T-helper 9 cell (primary cell): ENCODE results near the gene HTR3B.
"Not testable (repeated sequence)": the region's sequence is repeated elsewhere in the genome, so short reads cannot be mapped to it uniquely, and the experiment has no call there.

Source experiments
- DNase-seq: peaks from one replicate; pipeline ENCODE4 v3.0.0-alpha.2; 2020

HTR3B gene

DNA sequence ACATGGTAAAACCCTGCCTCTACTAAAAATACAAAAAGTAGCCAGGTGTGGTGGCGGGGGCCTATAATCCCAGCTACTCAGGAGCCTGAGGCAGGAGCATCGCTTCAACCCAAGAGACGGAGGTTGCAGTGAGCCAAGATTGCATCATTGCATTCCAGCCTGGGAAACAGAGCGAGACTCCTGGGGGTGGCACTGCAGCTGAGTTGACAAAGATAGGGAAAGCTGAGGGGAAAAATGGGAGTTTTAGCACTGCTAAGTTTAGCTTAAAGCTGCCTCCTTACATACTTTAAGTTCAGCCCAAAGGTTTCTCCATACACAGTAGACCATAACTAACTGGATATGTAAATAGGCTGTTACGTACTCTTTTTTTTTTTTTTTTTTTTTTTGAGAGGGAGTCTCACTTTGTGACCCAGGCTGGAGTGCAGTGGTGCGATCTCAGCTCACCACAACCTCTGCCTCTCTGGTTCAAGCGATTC is 20.2 kb upstream of the HTR3B start:
- no peak for DNase-seq

DNA sequence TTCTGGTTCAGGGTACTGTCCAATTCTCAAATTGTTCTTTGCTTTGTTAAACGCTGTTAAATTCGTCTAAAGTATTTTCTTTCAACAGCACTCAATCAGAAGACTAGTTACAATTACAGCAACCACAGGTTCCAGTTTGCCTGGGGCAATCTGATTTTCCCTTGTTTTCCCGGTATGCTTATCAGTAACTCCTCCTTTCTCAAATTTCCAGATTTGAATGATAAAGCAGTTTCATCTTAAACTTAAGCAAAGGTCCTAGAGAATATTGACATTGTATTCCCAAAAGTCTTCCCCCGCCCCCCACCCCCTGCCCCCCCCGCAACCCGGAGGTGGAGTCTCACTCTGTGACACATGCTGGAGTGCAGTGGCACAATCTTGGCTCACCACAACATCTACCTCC is 18.7 kb upstream of the HTR3B start:
- DNase-seq, result no peak

DNA sequence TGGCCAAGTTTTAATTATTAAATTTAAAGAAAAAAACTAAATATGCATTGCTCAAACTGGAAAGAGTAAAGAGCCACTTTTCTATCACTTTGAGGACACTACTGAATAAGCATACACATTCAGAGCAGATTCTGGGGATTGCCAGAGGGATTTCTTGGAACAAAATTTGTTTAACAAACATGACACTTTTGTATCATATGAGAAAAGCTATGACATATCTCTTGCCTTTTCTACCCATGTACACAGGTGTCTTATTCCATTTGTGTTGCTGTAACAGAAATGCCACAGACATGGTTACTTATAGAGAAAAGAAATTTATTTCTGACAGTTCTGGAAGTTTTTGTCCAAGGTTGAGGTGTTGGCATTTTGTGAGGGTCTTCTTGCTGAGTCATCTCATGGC is 15.7 kb upstream of the HTR3B start:
- DNase-seq, result no peak

DNA sequence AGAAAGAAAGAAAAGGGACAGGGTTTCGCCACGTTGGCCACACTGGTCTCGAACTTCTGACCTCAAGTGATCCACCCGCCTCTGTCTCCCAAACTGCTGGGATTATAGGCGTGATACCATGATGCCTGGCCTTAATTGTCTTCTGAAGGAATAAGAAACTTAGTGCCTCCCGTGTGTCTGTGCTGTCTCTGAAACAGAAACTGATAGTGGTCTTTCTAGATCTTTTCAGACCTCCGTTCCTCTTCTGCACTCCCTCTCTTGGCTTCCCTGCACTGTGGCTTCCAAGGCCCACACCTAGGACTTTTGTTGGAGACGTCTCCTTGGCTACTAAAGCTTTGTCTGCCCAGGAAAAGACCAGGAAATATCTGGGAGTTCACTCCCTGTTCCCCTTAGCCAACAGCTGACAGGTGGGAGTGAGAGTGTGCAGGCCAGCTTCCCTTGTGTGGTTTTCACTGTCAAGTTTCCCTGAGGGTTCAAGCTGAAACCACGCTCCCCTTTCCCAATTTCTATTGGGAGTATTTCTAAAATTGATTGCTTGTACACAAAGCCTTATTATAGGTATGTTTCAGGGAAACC is 10.1 kb upstream of the HTR3B start:
- DNase-seq, result no peak

DNA sequence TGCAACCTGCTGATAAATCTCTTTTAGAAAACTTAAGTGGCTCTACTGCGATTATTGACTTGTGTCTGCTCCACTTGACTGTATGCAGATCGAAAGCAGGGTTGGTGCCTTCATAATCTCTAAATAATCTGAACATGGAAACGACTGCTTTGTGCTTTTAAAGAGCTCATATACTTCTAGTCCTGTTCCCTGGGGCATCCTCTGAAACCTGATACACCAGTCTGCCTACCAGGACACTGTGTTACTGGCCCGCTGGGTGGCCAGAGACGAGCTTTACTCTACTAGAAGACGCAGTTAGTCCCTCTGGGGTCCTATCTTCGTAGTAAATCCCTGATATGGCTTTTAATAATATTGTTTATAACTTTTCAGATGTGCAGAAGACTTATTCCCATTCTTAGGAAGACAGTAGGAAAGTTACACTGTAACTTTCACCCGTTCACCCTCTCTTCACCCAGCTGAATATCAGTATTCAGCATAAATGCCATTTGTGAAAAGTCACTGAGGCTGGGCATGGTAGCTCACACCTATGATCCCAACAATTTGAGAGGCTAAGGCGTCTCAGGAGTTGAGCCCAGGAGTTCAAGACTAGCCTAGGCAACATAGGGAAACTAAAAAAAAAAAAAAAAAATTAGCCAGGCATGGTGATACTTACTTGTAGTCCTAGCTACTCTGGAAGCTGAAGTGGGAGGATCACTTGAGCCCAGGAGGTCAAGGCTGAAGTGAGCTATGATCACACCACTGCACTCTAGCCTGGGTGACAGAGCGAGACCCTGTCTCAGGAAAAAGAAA is 9.0 kb upstream of the HTR3B start:
- DNase-seq, result no peak

DNA sequence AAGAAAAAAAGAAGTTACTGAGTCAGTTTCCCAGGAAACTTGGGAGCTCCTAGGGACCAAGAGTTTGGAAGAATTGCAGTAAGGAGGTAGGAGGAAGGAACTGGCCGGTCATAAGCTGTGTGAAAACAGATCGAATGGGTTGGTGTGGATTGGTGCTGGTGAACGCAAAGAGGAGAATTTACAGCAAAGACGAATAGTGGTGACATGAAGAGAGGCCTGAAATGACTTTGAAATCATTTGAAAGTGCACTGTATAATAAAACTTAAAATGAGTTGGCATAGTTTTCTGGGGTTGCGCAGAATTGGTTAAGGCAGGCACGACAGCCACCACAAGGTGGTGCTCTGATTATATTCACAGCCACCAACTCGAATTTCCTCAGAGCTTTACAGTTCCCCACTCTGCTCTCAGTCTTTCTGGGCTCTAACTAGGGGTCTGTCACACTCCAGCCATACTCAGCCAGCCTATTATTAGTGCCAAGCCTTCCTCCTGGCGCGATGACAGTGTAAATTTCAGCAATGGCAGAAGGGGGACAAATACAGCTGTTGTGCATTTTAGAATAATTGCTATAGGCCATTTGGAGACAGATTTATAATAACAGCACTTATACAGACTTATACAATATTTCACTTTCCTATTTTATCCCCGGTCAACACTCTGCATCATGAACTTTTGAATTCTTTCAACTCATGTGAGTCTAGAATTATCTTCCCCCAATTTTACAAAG is 8.3 kb upstream of the HTR3B start:
- DNase-seq, result peak; percentile 8

DNA sequence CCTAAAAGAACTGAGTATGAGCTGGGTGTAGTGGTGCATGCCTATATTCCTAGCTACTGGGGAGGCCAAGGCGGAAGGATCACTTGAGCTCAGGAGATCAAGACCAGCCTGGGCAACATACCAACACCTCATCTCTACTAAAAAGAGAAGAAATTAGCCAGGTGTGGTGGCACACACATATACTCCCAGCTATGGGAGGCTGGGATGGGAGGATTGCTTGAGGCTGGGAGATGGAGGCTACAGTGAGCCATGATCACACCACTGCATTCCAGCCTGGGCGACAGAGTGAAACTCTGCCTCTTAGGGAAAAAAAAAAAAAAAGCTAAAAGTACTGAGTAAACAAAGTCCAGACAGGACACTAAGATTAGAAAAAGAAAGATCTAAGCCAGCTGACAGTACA is 3.5 kb upstream of the HTR3B start:
- no peak for DNase-seq

DNA sequence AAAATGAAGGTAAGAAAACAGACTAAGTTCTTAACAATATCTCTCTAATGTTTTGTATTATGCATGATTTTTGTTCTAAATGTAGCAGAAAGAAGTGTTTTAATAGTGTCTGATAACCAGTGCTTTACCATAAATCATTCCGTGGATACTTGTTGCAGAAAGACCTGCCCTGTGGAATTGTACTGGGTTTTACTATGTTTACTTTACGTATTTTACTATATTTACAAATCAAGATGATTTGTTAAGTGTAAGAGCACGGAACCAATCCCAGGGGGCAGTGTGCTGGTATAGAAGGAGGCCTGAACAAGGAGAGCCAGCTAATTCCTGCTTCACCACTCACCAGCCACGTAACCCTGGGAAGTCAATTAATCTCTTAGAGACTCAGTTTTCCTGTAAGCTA is 1.4 kb downstream of the HTR3B start:
- DNase-seq, result no peak

DNA sequence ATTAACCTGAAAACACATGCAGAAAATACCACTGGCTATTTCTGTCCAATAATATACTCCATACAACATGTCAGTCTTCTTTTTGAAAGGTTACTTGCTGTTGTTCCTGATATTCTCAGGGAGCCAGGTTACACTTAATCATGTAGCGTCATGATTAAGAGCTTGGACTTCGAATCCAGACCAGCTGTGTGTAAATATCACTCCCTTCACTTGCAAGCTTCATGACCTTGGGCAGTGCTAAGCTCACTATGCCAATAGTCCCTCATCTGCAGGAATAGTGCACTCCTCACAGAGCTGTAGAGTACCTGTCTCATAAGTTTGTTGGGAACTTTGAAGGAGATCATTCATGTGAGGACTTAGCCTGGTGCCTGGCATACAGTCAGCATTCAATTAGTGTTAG is 1.9 kb downstream of the HTR3B start:
- DNase-seq, result no peak

DNA sequence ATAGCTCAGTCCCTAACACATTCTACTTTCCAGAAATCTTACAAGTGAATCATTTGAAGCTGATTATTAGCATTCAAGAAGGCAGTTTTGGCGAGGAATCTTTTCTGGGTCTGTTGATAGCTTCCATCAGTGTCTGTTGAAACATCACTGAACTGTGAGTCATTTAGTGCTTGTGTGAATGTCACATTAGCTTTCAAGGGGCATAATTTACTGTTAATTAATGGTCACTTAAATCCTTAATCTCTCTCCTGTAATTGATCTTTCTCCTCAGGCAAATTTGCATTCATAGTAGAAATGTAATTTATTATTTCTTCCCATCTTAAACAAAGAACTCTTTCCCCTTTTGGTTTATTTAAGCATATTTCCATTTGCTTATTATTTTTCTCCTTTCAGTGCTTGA is 2.6 kb downstream of the HTR3B start:
- no peak for DNase-seq

DNA sequence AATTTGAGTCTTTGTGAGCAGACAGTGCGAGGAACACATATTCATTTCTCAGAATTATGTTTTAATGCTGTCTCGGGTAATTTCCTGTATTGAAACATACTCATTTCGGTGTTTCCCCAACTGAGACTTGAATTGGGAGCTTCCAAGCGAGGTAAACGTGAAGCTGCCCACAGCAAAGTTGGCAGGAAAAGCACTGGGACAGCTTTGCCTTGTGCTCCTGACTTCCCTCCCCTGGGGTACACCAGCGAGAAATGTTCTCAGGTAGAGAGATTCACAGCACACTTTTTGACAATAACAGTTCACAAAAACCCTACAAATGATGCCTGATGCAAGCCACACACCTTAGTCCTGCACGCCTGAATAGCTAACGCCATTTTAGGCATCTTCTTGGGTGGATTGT is 3.1 kb downstream of the HTR3B start:
- no peak for DNase-seq

DNA sequence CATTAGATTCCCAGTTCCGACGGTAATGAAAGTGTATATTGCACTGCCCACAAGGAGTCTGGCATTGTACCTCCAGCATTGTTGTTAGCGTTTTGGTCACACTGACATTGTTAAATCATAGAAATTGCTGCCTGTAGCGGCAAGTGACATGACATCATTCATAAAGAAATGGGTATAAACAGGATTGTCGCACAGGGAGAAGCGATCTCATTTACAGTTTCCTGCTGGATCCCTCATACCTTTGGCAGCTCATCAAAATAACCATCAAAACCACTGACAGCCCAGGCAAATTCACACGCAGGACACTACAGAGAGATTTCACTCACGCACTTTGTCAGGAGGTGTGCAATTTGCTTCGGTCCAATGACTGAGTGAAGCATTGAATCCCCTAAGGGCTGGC is 3.5 kb downstream of the HTR3B start:
- DNase-seq, result no peak

DNA sequence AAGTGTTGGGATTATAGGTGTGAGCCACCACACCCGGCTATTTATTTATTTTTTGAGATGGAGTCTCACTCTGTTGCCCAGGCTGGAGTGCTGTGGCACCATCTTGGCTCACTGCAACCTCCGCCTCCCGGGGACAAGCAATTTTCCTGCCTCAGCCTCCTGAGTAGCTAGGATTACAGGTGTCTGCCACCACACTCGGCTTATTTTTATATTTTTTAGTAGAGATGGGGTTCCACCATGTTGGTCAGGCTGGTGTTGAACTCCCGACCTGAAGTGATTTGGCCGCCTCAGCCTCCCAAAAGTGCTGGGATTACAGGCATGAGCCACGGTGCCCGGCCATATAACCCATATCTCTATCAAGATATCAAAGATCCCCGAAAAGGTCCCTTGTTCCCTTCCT is 6.9 kb downstream of the HTR3B start:
- DNase-seq, result not testable (repeated sequence)

DNA sequence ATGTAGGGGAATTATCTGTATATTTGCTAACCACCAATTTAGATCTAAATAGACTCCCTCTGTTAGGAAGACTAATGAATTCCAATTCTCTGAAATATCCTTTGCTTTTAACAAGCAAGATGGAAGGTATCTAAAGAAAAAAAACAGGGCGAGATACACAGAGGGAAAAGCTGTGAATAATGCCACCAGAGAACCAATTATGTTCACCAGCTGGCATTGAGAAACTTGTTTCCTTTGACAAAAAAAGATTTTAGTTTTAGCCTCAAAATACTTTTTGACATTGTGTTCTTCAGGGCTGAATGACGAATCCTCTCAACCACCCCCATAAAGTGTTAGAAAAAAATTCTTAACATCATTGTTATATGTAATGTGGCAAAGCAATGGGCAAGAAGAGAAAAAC is 19.0 kb downstream of the HTR3B start:
- DNase-seq, result no peak

DNA sequence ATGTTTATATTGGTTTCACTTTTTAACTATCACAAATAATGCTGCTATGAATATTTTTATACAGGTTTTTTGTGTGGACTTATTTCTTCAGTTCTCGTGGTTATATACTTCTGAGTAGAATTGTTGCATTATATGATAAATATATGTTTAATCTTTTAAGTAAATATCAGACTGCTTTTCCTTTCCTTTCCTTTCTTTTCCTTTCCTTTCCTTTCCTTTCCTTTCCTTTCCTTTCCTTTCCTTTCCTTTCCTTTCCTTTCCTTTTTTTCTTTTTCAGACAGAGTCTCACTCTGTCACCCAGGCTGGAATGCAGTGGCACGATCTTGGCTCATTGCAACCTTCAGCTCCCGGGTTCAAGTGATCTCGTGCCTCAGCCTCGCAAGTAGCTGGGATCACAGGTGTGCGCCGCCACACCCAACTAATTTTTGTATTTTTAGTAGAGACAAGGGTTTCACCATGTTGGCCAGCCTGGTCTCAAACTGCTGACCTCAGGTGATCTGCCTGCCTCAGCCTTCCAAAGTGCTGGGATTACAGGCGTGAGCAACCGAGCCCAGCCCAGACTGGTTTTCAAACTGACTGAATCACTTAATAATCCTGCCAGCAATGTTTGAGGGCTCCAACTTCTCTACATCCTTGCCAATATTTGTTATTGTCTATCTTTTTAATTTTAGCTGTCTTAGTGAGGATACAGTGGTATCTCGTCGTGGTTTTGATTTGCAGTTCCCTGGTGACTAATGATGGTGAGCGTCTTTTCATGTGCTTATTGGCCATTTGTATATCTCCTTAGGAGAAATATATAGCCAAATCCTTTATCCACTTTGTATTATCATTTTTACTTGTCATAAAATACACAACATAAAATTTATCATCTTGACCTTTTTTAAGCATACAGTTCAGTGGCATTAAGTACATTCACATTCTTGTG is 21.9 kb downstream of the HTR3B start:
- DNase-seq, result no peak

DNA sequence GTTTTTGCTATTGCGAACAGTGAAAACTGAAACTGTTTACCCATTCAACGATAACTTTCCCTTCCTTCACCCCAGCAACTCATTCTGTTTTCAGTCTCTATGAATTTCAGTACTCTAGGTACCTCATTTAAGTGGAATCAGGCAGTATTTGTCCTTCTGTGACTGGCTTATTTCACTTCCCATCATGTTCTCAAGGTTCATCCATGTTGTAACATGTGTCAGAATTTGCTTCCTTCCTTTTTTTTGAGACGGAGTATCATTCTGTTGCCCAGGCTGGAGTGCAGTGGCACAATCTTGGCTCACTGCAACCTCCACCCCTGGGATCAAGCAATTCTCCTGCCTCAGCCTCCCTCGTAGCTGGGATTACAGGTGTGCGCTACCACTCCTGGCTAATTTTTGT is 23.7 kb downstream of the HTR3B start:
- no peak for DNase-seq

DNA sequence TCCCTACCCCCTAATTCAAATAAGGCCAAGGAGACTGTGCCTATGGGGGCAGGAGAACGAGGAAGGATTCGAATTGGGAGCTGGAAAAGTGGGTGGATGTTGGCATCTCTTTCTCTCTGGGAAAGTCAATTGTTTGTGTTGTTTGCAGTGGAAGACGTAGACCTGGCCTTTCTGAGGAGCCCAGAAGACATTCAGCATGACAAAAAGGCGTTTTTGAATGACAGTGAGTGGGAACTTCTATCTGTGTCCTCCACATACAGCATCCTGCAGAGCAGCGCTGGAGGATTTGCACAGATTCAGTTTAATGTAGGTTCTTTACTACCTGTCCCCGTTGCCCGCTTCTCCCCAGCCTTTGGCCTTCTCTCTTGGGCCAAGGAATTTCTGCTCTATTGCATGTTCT is 28.2 kb downstream of the HTR3B start:
- DNase-seq, result no peak

DNA sequence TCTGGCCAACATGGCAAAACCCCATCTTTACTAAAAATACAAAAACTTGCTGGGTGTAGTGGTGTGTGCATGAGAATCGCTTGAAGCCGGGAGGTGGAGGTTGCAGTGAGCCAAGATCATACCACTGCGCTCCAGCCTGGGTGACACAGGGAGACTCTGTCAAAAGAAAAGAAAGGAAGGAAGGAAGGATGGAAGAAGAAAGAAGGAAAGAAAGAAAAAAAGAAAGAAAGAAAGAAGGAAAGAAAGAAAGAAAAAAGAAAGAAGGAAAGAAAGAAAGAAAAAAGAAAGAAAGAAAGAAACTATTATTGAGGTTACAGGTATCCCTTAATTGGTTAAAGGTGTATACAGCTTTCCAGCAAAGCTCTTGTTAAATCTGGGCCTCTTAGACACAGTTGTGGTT is 29.6 kb downstream of the HTR3B start:
- not testable (repeated sequence) for DNase-seq

DNA sequence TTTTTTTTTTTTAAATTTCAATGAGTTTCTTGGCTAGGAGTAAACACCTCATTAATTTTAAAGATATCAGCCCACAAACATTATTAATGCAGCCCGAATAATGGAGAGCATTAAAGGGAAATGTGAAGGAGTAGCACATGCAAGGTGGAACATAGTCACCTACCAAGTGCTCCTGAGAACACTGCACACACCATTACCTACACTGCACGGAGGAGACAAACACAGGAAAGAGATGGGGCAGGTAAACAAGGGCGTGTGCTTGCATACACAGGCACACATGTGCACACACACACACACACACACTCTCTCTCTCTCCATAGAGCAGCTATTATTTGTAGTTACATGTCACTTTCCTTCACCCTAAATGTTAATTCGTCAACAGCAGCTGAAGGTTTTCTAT is 30.2 kb downstream of the HTR3B start:
- no peak for DNase-seq

DNA sequence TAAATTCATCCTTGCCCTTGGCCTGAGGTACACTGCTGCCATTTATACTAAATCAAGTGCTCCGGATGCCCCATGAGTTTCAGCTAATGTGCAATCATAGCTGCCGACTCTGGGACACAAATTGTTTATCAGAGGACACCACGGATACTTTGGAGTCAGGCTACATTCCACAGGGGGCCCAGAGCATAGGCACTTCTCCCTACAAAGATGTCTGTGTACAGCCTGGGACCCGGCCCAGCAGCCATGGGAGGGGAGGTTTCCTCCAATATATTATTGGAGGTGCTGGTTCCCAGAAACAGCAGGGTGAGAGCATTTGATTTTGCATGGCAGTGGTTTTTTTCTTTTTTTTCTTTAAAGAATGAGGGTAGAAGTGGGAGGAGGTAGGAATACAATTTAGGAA is 31.3 kb downstream of the HTR3B start:
- DNase-seq, result no peak

DNA sequence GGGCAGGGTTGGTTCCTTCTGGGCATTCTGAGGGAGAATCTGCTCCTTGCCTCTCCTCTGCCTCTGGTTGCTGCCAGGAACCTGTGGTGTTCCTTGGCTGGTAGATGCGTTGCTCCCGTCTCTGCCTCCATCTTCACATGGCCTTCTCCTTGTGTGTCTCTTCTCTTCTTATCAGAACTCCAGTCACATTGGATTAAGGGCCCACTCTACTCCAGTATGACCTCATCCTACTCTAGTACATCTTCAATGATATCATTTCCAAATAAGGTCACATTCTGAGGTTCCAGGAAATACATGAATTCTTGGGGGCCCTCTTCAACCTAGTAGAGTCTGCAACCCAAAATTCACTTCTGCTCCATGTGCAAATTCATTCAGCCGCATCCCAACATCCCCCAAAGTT is 33.3 kb downstream of the HTR3B start:
- DNase-seq, result no peak

DNA sequence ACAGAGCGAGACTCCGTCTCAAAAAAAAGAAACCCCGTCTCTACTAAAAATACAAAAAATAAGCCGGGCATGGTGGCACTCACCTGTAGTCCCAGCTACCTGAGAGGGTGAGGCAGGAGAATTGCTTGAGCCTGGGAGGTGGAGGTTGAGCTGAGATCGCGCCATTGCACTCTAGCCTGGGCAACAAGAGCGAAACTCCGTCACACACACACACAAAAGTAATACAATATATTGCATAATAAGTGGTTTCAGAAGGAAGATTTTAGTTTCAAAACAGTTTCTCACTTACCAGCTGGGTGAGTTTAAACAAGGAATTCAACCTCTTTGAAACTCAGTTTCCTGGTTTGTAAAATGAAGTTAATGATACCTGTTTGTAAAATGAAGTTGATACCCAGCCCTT is 37.7 kb downstream of the HTR3B start:
- DNase-seq, result no peak

DNA sequence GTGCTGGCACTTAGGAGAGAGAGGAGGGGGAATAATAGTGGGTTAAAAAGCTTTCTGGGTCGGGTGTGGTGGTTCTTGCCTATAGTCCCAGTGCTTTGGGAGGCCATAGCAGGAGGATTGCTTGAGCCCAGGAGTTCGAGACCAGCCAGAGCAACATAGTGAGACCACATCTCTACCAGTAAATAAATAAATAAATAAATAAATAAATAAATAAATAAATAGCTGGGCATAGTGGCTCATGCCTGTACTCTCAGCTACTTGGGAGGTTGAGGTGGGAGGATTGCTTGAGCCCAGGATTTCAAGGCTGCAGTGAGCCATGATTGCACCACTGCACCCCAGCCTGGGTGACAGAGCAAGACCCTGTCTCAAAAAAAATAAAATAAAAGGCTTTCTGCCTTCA is 41.6 kb downstream of the HTR3B start:
- not testable (repeated sequence) for DNase-seq
